Astrocyte (in vitro differentiated cells and primary cell): ENCODE results near the gene FA2H. TPM values are rescaled to one million over a fixed set of nuclear protein-coding genes. Genes with fewer than 3 reads are reported as not detected.

Source experiments
- DNase-seq: peaks from one replicate; pipeline ENCODE4 v3.0.0-alpha.2; 2010; ENCODE audit warnings: low read depth
- FAIRE-seq: peaks from 2 replicates; lab custom pipeline; 2011; peaks lifted over from hg19 to GRCh38; lab: Jason Lieb, UNC
- H2AFZ ChIP-seq: 2 replicates; pipeline ENCODE4 v1.6.0; 2012; ENCODE audit warnings: low read depth, low read length, inconsistent platforms
- H3K27ac ChIP-seq: 2 replicates; pipeline ENCODE4 v1.5.1; 2011; ENCODE audit warnings: low read depth, low read length, inconsistent platforms
- H3K27me3 ChIP-seq: 2 replicates; pipeline ENCODE4 v1.6.0; 2011; ENCODE audit warnings: low read length, inconsistent platforms; ENCODE audit not compliant: insufficient read depth
- H3K36me3 ChIP-seq: 2 replicates; pipeline ENCODE4 v1.5.1; 2011; ENCODE audit warnings: low read length, inconsistent platforms; ENCODE audit not compliant: insufficient read depth
- H3K4me1 ChIP-seq: 2 replicates; pipeline ENCODE4 v1.5.1; 2011; ENCODE audit warnings: low read length, inconsistent platforms; ENCODE audit not compliant: insufficient read depth
- H3K4me2 ChIP-seq: 2 replicates; pipeline ENCODE4 v1.6.0; 2012; ENCODE audit warnings: low read length, inconsistent platforms
- H3K4me3 ChIP-seq: 2 replicates; pipeline ENCODE4 v1.5.1; 2011; ENCODE audit warnings: low read depth, mild to moderate bottlenecking, low read length, inconsistent platforms; ENCODE audit not compliant: insufficient read depth
- H3K79me2 ChIP-seq: 2 replicates; pipeline ENCODE4 v1.6.0; 2012; ENCODE audit warnings: mild to moderate bottlenecking, low read length, inconsistent platforms; ENCODE audit not compliant: insufficient read depth
- H3K9ac ChIP-seq: 2 replicates; pipeline ENCODE4 v1.6.0; 2012; ENCODE audit warnings: mild to moderate bottlenecking, low read length, inconsistent platforms
- H3K9me3 ChIP-seq: 2 replicates; pipeline ENCODE4 v1.5.1; 2012; ENCODE audit warnings: low read depth, mild to moderate bottlenecking, low read length, inconsistent platforms; ENCODE audit not compliant: insufficient read depth
- H4K20me1 ChIP-seq: 2 replicates; pipeline ENCODE4 v1.6.0; 2012; ENCODE audit warnings: low read length, inconsistent platforms; ENCODE audit not compliant: insufficient read depth
- H3K27ac Mint-ChIP-seq: one replicate; pipeline ENCODE4 v1.8.0; 2021; ENCODE audit warnings: mild to moderate bottlenecking, mixed read lengths; ENCODE audit not compliant: unreplicated experiment
- H3K27me3 Mint-ChIP-seq: one replicate; pipeline ENCODE4 v1.8.0; 2021; ENCODE audit warnings: low read depth, mixed read lengths; ENCODE audit not compliant: unreplicated experiment
- H3K36me3 Mint-ChIP-seq: one replicate; pipeline ENCODE4 v1.8.0; 2021; ENCODE audit warnings: low read depth, mixed read lengths; ENCODE audit not compliant: unreplicated experiment
- H3K4me1 Mint-ChIP-seq: one replicate; pipeline ENCODE4 v1.8.0; 2021; ENCODE audit warnings: low read depth, mixed read lengths; ENCODE audit not compliant: unreplicated experiment
- H3K4me3 Mint-ChIP-seq: one replicate; pipeline ENCODE4 v1.8.0; 2021; ENCODE audit warnings: mild to moderate bottlenecking, moderate library complexity, mixed read lengths; ENCODE audit not compliant: unreplicated experiment
- H3K9me3 Mint-ChIP-seq: one replicate; pipeline ENCODE4 v1.8.0; 2021; ENCODE audit warnings: mild to moderate bottlenecking, mixed read lengths; ENCODE audit not compliant: unreplicated experiment
- CTCF ChIP-seq: IDR thresholded peaks from 2 replicates; pipeline ENCODE4 v1.5.1; 2011; ENCODE audit warnings: low read depth, mild to moderate bottlenecking, inconsistent platforms, low read length, moderate library complexity; ENCODE audit not compliant: insufficient read depth
- EZH2 ChIP-seq: IDR thresholded peaks from 2 replicates; pipeline ENCODE4 v1.6.1; 2012; ENCODE audit warnings: mild to moderate bottlenecking, low read length, inconsistent platforms; ENCODE audit not compliant: insufficient read depth
- total RNA-seq: library from RNA; stranded (reverse); gene quantifications from 2 replicates; pipeline ENCODE4 v1.2.1, GENCODE V29; 2021

FA2H gene
- total RNA-seq, 1 donor from 2014 or later: 0.14 TPM

- no peaks in the 10 kb centered on the region for H3K79me2 ChIP-seq
- H3K4me2 ChIP-seq: no peak overlapping the region
- H3K27ac Mint-ChIP-seq: no peak overlapping the region
- no peaks in the 10 kb centered on the region for H3K27me3 ChIP-seq
- no peak overlapping the region for H3K4me3 ChIP-seq
- no peaks in the 10 kb centered on the region for H4K20me1 ChIP-seq
- peaks cover 18% of the 10 kb centered on the region for H3K27me3 Mint-ChIP-seq
- H3K4me3 Mint-ChIP-seq: no peak overlapping the region
- H3K36me3 Mint-ChIP-seq: no peaks in the 10 kb centered on the region
- H2AFZ ChIP-seq: peak overlapping the region; percentile 10
- no peak overlapping the region for H3K27ac ChIP-seq
- H3K36me3 ChIP-seq: no peaks in the 10 kb centered on the region
- H3K9ac ChIP-seq: no peak overlapping the region
- FAIRE-seq (no peak), DNase-seq (no peak)
- no peak for TF ChIP-seq CTCF
- TF ChIP-seq EZH2: no peak
- no peaks in the 10 kb centered on the region for H3K9me3 ChIP-seq
- peaks cover 9% of the 10 kb centered on the region for H3K4me1 Mint-ChIP-seq
- H3K9me3 Mint-ChIP-seq: no peaks in the 10 kb centered on the region
- peaks cover 14% of the 10 kb centered on the region for H3K4me1 ChIP-seq
These were observed 26.7 kb downstream of the FA2H start for GRCh38 chr16:74747716-74748615.

- FAIRE-seq (no peak), DNase-seq (no peak)
- Histone ChIP-seq H3K4me2 (no peak overlapping the region), H3K9me3 (no peaks in the 10 kb centered on the region), H2AFZ (no peak overlapping the region), H3K4me3 (no peak overlapping the region), H3K27ac (no peak overlapping the region), H3K79me2 (no peaks in the 10 kb centered on the region), H3K27me3 (no peaks in the 10 kb centered on the region), H4K20me1 (no peaks in the 10 kb centered on the region), H3K9ac (no peak overlapping the region), H3K36me3 (no peaks in the 10 kb centered on the region), H3K4me1 (peaks cover 18% of the 10 kb centered on the region)
- Mint-ChIP-seq H3K27me3 (peaks cover 8% of the 10 kb centered on the region), H3K27ac (no peak overlapping the region), H3K4me1 (peaks cover 10% of the 10 kb centered on the region), H3K36me3 (no peaks in the 10 kb centered on the region), H3K4me3 (no peak overlapping the region), H3K9me3 (no peaks in the 10 kb centered on the region)
- TF ChIP-seq CTCF (no peak), EZH2 (no peak)
These were observed 28.7 kb downstream of the FA2H start for GRCh38 chr16:74745926-74746325.

- TF ChIP-seq EZH2 (no peak), CTCF (no peak)
- H3K9me3 ChIP-seq: no peaks in the 10 kb centered on the region
- H3K4me3 ChIP-seq: no peak overlapping the region
- Mint-ChIP-seq H3K4me3 (no peak overlapping the region), H3K27me3 (peaks cover 8% of the 10 kb centered on the region), H3K4me1 (peaks cover 10% of the 10 kb centered on the region), H3K36me3 (no peaks in the 10 kb centered on the region), H3K9me3 (no peaks in the 10 kb centered on the region), H3K27ac (no peak overlapping the region)
- DNase-seq (no peak), FAIRE-seq (no peak)
- no peak overlapping the region for H3K9ac ChIP-seq
- H2AFZ ChIP-seq: no peak overlapping the region
- H3K79me2 ChIP-seq: no peaks in the 10 kb centered on the region
- H3K36me3 ChIP-seq: no peaks in the 10 kb centered on the region
- H3K4me2 ChIP-seq: no peak overlapping the region
- H3K27ac ChIP-seq: no peak overlapping the region
- H3K4me1 ChIP-seq: peaks cover 21% of the 10 kb centered on the region
- H3K27me3 ChIP-seq: no peaks in the 10 kb centered on the region
- no peaks in the 10 kb centered on the region for H4K20me1 ChIP-seq
These were observed 29.5 kb downstream of the FA2H start for GRCh38 chr16:74745109-74745615.
